CD4-positive, alpha-beta memory T cell (primary cell): ENCODE measurements around the gene PLCB1. TPM values are rescaled to one million over a fixed set of nuclear protein-coding genes. Genes with fewer than 3 reads are reported as not detected.

ENCODE experiments used
- CTCF ChIA-PET: fragments of 350-600 bp; sonication (Branson Sonifier 250); formaldehyde crosslinking; loops from one replicate; lab custom pipeline; 2021; ENCODE audit warnings: inconsistent platforms; ENCODE audit not compliant: partially characterized antibody; lab: Charles Lee
- POLR2A ChIA-PET: fragments of 350-600 bp; sonication (Branson Sonifier 250); formaldehyde crosslinking; loops from one replicate; lab custom pipeline; 2021; ENCODE audit not compliant: partially characterized antibody; lab: Charles Lee
- DNase-seq, 5 donors: peaks; one replicate each; pipeline versions ENCODE4 v3.0.0 to v3.0.0-alpha.2; 2020 to 2022; ENCODE audit warnings: mixed read lengths in 1 of 5
- H3K27ac ChIP-seq: one replicate; pipeline ENCODE4 v1.7.0; 2013; ENCODE audit warnings: low read depth, low read length
- H3K27me3 ChIP-seq: 2 replicates; pipeline ENCODE4 v1.7.0; 2013; ENCODE audit warnings: mild to moderate bottlenecking, low read length, moderate library complexity; ENCODE audit not compliant: insufficient read depth
- H3K36me3 ChIP-seq: 2 replicates; pipeline ENCODE4 v1.7.0; 2013; ENCODE audit warnings: mild to moderate bottlenecking, low read length, moderate library complexity; ENCODE audit not compliant: insufficient read depth
- H3K4me1 ChIP-seq: 2 replicates; pipeline ENCODE4 v1.7.0; 2013; ENCODE audit warnings: mild to moderate bottlenecking, low read length, moderate library complexity; ENCODE audit not compliant: insufficient read depth
- H3K4me3 ChIP-seq, 2 donors: one replicate each; pipeline ENCODE4 v1.7.0; 2013; ENCODE audit warnings: low read length in 2 of 2, mild to moderate bottlenecking in 1 of 2
- H3K9me3 ChIP-seq, 2 donors: one replicate each; pipeline ENCODE4 v1.7.0; 2013; ENCODE audit warnings: low read length in 2 of 2, control low read depth in 1 of 2; ENCODE audit not compliant: control insufficient read depth in 1 of 2
- H3K27ac Mint-ChIP-seq, 7 donors: one replicate each; pipeline ENCODE4 v1.8.0; 2020 to 2021; ENCODE audit warnings: mixed read lengths in 7 of 7, mild to moderate bottlenecking in 6 of 7, inconsistent platforms in 3 of 7, moderate library complexity in 3 of 7
- H3K27me3 Mint-ChIP-seq, 2 donors: one replicate each; pipeline ENCODE4 v1.8.0; 2020 to 2021; ENCODE audit warnings: mixed read lengths in 2 of 2
- H3K36me3 Mint-ChIP-seq, 2 donors: one replicate each; pipeline ENCODE4 v1.8.0; 2020 to 2021; ENCODE audit warnings: mixed read lengths in 2 of 2, inconsistent platforms in 1 of 2, mild to moderate bottlenecking in 1 of 2
- H3K4me1 Mint-ChIP-seq, 4 donors: one replicate each; pipeline ENCODE4 v1.8.0; 2020 to 2021; ENCODE audit warnings: mixed read lengths in 4 of 4, mild to moderate bottlenecking in 1 of 4
- H3K4me3 Mint-ChIP-seq, 8 donors: one replicate each; pipeline ENCODE4 v1.8.0; 2020 to 2021; ENCODE audit warnings: mixed read lengths in 8 of 8, mild to moderate bottlenecking in 7 of 8, moderate library complexity in 6 of 8, inconsistent platforms in 3 of 8
- H3K9me3 Mint-ChIP-seq, 8 donors: one replicate each; pipeline ENCODE4 v1.8.0; 2020 to 2021; ENCODE audit warnings: mixed read lengths in 8 of 8, mild to moderate bottlenecking in 5 of 8, inconsistent platforms in 3 of 8, moderate library complexity in 1 of 8
- intact Hi-C: fragments of 100-400 bp; cut with micrococcal nuclease; formaldehyde crosslinking; loops from one replicate; pipeline ENCODE4 v1.15.1; 2023
- polyA plus RNA-seq, 2 donors: library from polyadenylated mRNA; unstranded; fragments of 300-500 nt; fragmentation: Illumina TruSeq; gene quantifications; one replicate each; pipeline ENCODE4 v1.2.3, GENCODE V29; 2021
- total RNA-seq, 2 experiments: library from RNA; stranded (reverse); gene quantifications; one replicate each; pipeline ENCODE4 v1.2.3, GENCODE V29; 2021

PLCB1 gene
- total and polyA plus RNA-seq, 4 experiments from 2014 or later = 5.5 to 9.6 (median 8.2) TPM

GRCh38 chr20:8438748-8439147, 306.7 kb downstream of the PLCB1 start:
- intact Hi-C loops = no loop called here

GRCh38 chr20:8443464-8444072, 311.5 kb downstream of the PLCB1 start:
- Histone ChIP-seq H3K4me3 (no peak overlapping the region), H3K27me3 (no peaks in the 10 kb centered on the region), H3K9me3 (no peaks in the 10 kb centered on the region), H3K27ac (no peak overlapping the region), H3K36me3 (no peaks in the 10 kb centered on the region), H3K4me1 (no peaks in the 10 kb centered on the region)
- Mint-ChIP-seq H3K36me3 (peaks cover 0 to 6% of the 10 kb centered on the region in 2 donors), H3K27me3 (no peaks in the 10 kb centered on the region), H3K4me1 (no peaks in the 10 kb centered on the region), H3K27ac (peak overlapping the region in 1 of 7 donors; percentile 54), H3K9me3 (peaks cover 0 to 6% (median 2%) of the 10 kb centered on the region in 8 donors), H3K4me3 (no peak overlapping the region)
- no peak for DNase-seq
- intact Hi-C loops = no loop called here
- POLR2A ChIA-PET = no interaction called here
- CTCF ChIA-PET = interaction anchor here (0.6 kb wide), 1 partner anchor 1513 kb away, joined by 3 read pairs; no protein-coding TSS in a partner anchor

More at GRCh38 chr20:8438748-8439147, 306.7 kb downstream of the PLCB1 start:
- H3K4me1 ChIP-seq = no peaks in the 10 kb centered on the region
- no peaks in the 10 kb centered on the region for H3K36me3 ChIP-seq
- Mint-ChIP-seq H3K4me3 (no peak overlapping the region), H3K9me3 (peaks cover 0 to 3% (median 0%) of the 10 kb centered on the region in 8 donors), H3K36me3 (peaks cover 0 to 4% of the 10 kb centered on the region in 2 donors), H3K27me3 (peaks cover 0 to 1% of the 10 kb centered on the region in 2 donors), H3K4me1 (no peaks in the 10 kb centered on the region), H3K27ac (no peak overlapping the region)
- DNase-seq = no peak
- H3K9me3 ChIP-seq = no peaks in the 10 kb centered on the region
- no peak overlapping the region for H3K4me3 ChIP-seq
- POLR2A ChIA-PET = no interaction called here
- no peak overlapping the region for H3K27ac ChIP-seq
- CTCF ChIA-PET = no interaction called here
- H3K27me3 ChIP-seq = peaks cover 3% of the 10 kb centered on the region

- H3K36me3 ChIP-seq = no peaks in the 10 kb centered on the region
- intact Hi-C loops = no loop called here
- no peaks in the 10 kb centered on the region for H3K27me3 ChIP-seq
- H3K4me1 ChIP-seq = no peaks in the 10 kb centered on the region
- H3K9me3 ChIP-seq = no peaks in the 10 kb centered on the region
- no peak overlapping the region for H3K4me3 ChIP-seq
- Mint-ChIP-seq H3K9me3 (peaks cover 0 to 6% (median 2%) of the 10 kb centered on the region in 8 donors), H3K4me3 (no peak overlapping the region), H3K27ac (no peak overlapping the region), H3K36me3 (peaks cover 2 to 9% of the 10 kb centered on the region in 2 donors), H3K4me1 (no peaks in the 10 kb centered on the region), H3K27me3 (no peaks in the 10 kb centered on the region)
- ChIA-PET CTCF (no interaction called here), POLR2A (no interaction called here)
- no peak for DNase-seq
- no peak overlapping the region for H3K27ac ChIP-seq
These were observed 315.4 kb downstream of the PLCB1 start for GRCh38 chr20:8447262-8448120.

- Mint-ChIP-seq H3K4me1 (peaks cover 0 to 4% (median 0%) of the 10 kb centered on the region in 4 donors), H3K4me3 (peak overlapping the region in 1 of 8 donors; percentile 57), H3K27me3 (no peaks in the 10 kb centered on the region), H3K36me3 (peaks cover 3 to 6% of the 10 kb centered on the region in 2 donors), H3K9me3 (peaks cover 0 to 5% (median 0%) of the 10 kb centered on the region in 8 donors), H3K27ac (no peak overlapping the region)
- Histone ChIP-seq H3K4me3 (no peak overlapping the region), H3K36me3 (no peaks in the 10 kb centered on the region), H3K27me3 (no peaks in the 10 kb centered on the region), H3K4me1 (no peaks in the 10 kb centered on the region), H3K9me3 (no peaks in the 10 kb centered on the region), H3K27ac (no peak overlapping the region)
- intact Hi-C loops = no loop called here
- DNase-seq = no peak
- ChIA-PET CTCF (no interaction called here), POLR2A (no interaction called here)
These were observed 317.1 kb downstream of the PLCB1 start for GRCh38 chr20:8449123-8449522.

- H3K36me3 ChIP-seq = no peaks in the 10 kb centered on the region
- Mint-ChIP-seq H3K4me3 (no peak overlapping the region), H3K36me3 (peaks cover 3 to 10% of the 10 kb centered on the region in 2 donors), H3K27ac (no peak overlapping the region), H3K27me3 (no peaks in the 10 kb centered on the region), H3K9me3 (no peaks in the 10 kb centered on the region), H3K4me1 (peaks cover 0 to 14% (median 1%) of the 10 kb centered on the region in 4 donors)
- ChIA-PET CTCF (no interaction called here), POLR2A (no interaction called here)
- H3K4me3 ChIP-seq = no peak overlapping the region
- H3K9me3 ChIP-seq = no peaks in the 10 kb centered on the region
- intact Hi-C loops = no loop called here
- no peak overlapping the region for H3K27ac ChIP-seq
- no peaks in the 10 kb centered on the region for H3K27me3 ChIP-seq
- no peaks in the 10 kb centered on the region for H3K4me1 ChIP-seq
- DNase-seq = no peak
These were observed 322.2 kb downstream of the PLCB1 start for GRCh38 chr20:8454137-8454712.

- Histone ChIP-seq H3K27ac (no peak overlapping the region), H3K4me1 (no peaks in the 10 kb centered on the region), H3K27me3 (no peaks in the 10 kb centered on the region), H3K9me3 (no peaks in the 10 kb centered on the region), H3K4me3 (no peak overlapping the region), H3K36me3 (no peaks in the 10 kb centered on the region)
- Mint-ChIP-seq H3K36me3 (peaks cover 3 to 10% of the 10 kb centered on the region in 2 donors), H3K27me3 (no peaks in the 10 kb centered on the region), H3K27ac (no peak overlapping the region), H3K4me3 (no peak overlapping the region), H3K9me3 (no peaks in the 10 kb centered on the region), H3K4me1 (peaks cover 0 to 14% (median 1%) of the 10 kb centered on the region in 4 donors)
- intact Hi-C loops = no loop called here
- CTCF ChIA-PET = no interaction called here
- POLR2A ChIA-PET = no interaction called here
- no peak for DNase-seq
These were observed 324.7 kb downstream of the PLCB1 start for GRCh38 chr20:8456765-8457164.

- DNase-seq = no peak
- Mint-ChIP-seq H3K4me3 (no peak overlapping the region), H3K27me3 (no peaks in the 10 kb centered on the region), H3K9me3 (peaks cover 0 to 2% (median 0%) of the 10 kb centered on the region in 8 donors), H3K27ac (no peak overlapping the region), H3K4me1 (peaks cover 0 to 12% (median 1%) of the 10 kb centered on the region in 4 donors), H3K36me3 (peaks cover 0 to 4% of the 10 kb centered on the region in 2 donors)
- no peaks in the 10 kb centered on the region for H3K9me3 ChIP-seq
- no peaks in the 10 kb centered on the region for H3K27me3 ChIP-seq
- H3K27ac ChIP-seq = no peak overlapping the region
- CTCF ChIA-PET = no interaction called here
- H3K4me3 ChIP-seq = no peak overlapping the region
- H3K36me3 ChIP-seq = no peaks in the 10 kb centered on the region
- H3K4me1 ChIP-seq = no peaks in the 10 kb centered on the region
- POLR2A ChIA-PET = no interaction called here
- intact Hi-C loops = no loop called here
These were observed 325.9 kb downstream of the PLCB1 start for GRCh38 chr20:8457978-8458377.
